Measurements from ENCODE around the gene ABHD16B. TPM values are rescaled to one million over a fixed set of nuclear protein-coding genes. Genes with fewer than 3 reads are reported as not detected.

Gene ABHD16B
- total and polyA plus RNA-seq, 10 of the 15 experiments (the other 5 are each of a cell fraction or from before 2014, with no cell fraction given) = 0.13 TPM; not detected in 9

- TF ChIP-seq ZNF687 (IDR thresholded peaks at IDR 0.05) = 0 out of 2 replicates have a peak, but pooled peaks have one; percentile 47
- TF ChIP-seq STAT1 (conservative IDR thresholded peaks at IDR 0.05) = no peak
- 0 out of 2 replicates have a peak, but pooled peaks have one; percentile 27 for TF ChIP-seq TCF12 (IDR thresholded peaks at IDR 0.05; ENCODE audit: low read depth, low read length)
- TF ChIP-seq EGR1 (IDR thresholded peaks at IDR 0.05; ENCODE audit: borderline replicate concordance in 1 of 2, low read depth in 2 of 2, low read length in 2 of 2) = peak in 1 of 2 experiments; percentile 78; a peak in 2 of 3 replicates
- TF ChIP-seq CHD2 (IDR thresholded peaks at IDR 0.05; ENCODE audit: borderline replicate concordance, low read depth, low read length) = 0 out of 2 replicates have a peak, but pooled peaks have one; percentile 46
- peak; percentile 40; the same call in 1 of the 2 replicates for TF ChIP-seq GATAD2B (conservative IDR thresholded peaks at IDR 0.05; ENCODE audit: low read depth)
- TF ChIP-seq POLR2A (IDR thresholded peaks at IDR 0.05; ENCODE audit: low read depth, low read length) = peak; percentile 51
- TF ChIP-seq KLF5 (IDR thresholded peaks at IDR 0.05; ENCODE audit: partially characterized antibody) = no peak
- no peak for TF ChIP-seq ZBTB11 (CRISPR knock-in tag; IDR thresholded peaks at IDR 0.05)
- no peak for TF ChIP-seq ATF7 (IDR thresholded peaks at IDR 0.05; ENCODE audit: low read depth)
- TF ChIP-seq YY1 (IDR thresholded peaks at IDR 0.05; ENCODE audit: low read depth, low read length) = 0 out of 2 replicates have a peak, but pooled peaks have one; percentile 25
Observed at GRCh38 chr20:63858393-63859165, 2.7 kb upstream of the ABHD16B start (continued).
